HuH-7 (cell line): ENCODE measurements around the gene MINDY1.

Experiments used
- DNase-seq: peaks from one replicate; pipeline ENCODE4 v3.0.0; 2011; ENCODE audit warnings: low spot score

MINDY1 gene

DNA sequence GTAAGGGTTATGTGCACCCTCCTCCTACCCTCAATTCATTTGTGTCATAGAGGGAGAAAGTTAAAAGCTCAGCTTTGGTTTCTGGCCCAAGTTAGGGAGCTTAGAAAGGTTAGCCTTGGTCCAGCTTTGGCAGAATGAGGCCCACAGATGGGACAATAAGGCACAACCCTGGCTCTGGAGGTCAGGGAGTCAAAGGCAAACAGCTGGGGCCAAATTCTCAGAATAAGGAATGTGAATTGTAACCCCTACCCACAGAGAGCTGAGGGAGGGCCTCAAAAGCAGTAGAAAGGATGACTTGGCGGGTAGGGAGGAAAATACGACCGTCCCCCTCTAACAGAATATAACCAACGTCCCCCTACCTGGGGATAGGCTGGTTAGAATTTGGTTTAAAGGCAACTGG, 41.1 kb downstream of the MINDY1 start:
- DNase-seq: no peak

GRCh38 chr1:150964164-150964489, 42.6 kb downstream of the MINDY1 start:
- DNase-seq: no peak

DNA sequence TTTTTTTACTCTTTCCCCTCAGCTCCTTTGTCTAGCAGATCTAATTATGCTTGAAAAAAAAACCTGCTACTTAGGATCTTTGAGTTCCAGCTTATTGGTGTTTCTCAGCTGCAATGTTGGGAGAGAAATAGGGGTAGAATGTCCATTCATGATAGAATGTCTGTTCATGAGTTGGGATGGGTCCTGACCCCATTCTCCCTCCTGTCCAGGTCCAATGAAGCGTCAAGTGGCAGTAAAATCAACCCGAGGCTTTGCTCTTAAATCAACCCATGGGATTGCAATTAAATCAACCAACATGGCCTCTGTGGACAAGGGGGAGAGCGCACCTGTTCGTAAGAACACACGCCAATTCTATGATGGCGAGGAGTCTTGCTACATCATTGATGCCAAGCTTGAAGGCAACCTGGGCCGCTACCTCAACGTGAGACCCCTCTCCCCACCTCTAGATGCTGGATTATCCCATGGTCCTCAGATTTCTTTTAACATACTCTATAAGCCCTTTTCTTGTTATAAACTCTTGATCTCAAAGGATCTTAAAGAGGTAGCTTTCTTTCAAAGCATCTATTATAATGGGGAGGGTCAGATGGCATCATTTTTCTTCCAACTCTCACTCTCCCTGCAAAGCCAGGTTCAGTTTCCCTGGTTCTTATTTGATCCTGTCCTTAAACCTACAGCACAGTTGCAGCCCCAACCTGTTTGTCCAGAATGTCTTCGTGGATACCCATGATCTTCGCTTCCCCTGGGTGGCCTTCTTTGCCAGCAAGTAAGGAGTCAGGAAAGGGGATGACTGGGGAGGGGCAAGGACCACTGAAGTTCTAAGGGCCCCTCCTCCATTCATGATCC, 43.2 kb downstream of the MINDY1 start:
- no peak for DNase-seq

GRCh38 chr1:150961756-150962155, 44.9 kb downstream of the MINDY1 start:
- no peak for DNase-seq

GRCh38 chr1:150960646-150961045, 46.1 kb downstream of the MINDY1 start:
- no peak for DNase-seq

- no peak for DNase-seq
Measured at GRCh38 chr1:150957666-150958065, 49.0 kb downstream of the MINDY1 start.

DNA sequence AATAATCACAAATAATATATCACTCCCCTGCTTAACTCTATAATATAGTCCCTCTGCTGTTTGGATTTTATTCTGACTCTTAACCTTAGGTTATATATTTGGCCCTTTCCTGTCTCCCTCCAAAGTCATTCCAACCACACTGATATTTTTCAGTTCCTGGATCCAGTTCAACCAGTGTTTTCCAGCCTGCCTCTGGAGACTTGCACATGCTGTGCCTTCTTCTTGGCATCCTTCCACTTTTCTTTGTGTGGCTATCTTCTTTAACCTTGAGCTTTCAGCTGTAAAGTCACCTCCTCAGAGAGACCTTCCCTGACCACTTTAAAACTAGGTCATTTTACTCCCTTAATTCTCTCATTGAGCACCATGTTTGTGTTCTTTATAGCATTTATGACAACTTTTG, 51.4 kb downstream of the MINDY1 start:
- DNase-seq: no peak

DNA sequence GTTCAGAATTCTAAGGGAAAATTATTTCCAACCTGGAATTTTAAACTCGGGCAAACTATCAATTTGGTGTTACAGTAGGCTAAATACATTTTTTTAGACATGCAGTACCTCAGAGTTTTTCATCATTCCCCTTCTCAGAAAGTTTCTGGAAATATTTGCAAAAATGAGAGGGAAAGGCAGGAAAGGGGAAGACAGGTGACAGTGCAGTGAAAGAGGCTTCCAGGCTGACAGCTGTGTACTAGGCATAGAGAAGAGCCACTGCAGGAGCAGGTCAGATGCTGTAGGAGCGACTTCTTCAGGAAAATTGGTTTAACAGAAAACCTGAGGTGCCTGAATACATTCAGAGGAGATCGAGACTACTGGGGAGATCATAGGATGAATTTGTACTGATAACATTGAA, 52.0 kb downstream of the MINDY1 start:
- DNase-seq: no peak
